GM21381 (cell line): ENCODE data around the gene HMCN2.

Source experiments
- ATAC-seq: cut with Tn5 transposase; IDR thresholded peaks from one replicate; pipeline ENCODE4 v1.9.1; 2021; ENCODE audit warnings: mild to moderate bottlenecking, moderate library complexity; ENCODE audit not compliant: unreplicated experiment

Gene HMCN2

DNA sequence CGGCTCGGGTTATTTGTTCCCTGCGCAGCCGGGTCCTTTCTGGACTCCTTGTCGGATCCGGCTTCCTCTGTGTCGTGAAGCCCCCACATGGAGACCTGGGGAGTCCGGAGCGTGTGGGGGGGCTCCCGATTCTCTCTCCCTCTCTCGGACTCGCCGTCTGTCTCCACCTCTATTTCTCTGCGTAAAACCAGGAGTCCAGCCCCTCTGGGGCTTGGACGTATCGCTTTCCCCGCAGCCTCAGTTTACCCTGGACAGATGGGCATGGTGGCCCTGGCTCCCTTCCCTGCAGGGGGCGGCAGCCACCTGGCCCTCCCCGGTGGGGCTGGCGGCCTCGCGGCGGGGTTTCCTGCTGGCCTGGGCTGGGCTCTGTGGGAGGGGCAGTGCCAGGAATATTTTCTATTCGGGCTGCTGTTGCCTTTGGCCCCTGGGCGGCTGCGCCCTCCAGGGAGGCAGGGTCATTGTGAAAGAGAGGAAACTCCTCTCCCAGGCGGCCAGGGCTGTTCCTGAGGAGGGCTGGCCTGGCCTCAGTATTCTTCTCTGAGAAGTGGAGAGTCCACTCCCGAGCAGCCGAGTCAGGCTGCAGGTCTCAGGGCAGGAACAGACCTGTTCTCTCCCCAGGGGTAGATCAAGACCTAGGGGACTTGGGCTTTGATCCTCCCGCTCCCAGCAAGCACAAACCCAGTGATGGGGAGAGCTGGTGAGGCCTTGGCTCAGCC, 179.9 kb downstream of the HMCN2 start:
- no peak for ATAC-seq

DNA sequence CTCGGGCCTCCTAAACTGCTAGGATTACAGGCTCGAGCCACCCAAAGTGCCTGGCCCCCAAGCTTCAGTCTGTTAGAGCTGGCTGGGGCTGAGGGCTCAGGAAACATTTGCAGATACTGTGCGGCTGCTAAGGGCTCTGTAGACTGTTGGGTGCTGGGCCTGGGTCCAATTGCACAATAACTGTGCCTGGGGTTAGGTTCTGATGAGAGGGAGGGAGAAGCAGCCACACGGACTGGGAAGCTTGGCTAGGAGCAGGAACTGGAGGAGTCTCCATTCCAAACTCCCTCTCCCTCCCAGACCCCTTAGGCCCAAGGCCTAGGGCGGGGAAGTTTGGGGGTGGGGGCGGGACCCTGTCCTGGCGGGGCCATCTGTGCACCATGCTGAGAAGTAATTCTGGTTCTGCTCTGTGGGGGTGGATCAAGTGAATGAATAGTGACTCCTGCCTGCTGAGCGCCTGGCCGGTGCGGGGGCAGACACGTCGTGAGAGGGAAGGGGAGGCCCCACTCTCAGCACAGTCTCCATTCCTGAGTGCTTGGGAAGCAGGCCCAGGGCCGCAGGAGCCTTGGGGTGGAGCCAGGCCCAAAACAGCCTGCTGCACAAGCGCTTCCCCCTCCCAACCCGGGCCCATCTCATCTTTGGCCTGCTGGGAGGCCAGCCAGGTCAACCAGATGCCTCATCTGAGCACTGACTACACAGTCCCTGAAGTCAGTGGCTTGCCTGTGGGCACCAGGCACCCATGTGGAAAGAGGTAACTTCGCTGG, 180.7 kb downstream of the HMCN2 start:
- no peak for ATAC-seq

DNA sequence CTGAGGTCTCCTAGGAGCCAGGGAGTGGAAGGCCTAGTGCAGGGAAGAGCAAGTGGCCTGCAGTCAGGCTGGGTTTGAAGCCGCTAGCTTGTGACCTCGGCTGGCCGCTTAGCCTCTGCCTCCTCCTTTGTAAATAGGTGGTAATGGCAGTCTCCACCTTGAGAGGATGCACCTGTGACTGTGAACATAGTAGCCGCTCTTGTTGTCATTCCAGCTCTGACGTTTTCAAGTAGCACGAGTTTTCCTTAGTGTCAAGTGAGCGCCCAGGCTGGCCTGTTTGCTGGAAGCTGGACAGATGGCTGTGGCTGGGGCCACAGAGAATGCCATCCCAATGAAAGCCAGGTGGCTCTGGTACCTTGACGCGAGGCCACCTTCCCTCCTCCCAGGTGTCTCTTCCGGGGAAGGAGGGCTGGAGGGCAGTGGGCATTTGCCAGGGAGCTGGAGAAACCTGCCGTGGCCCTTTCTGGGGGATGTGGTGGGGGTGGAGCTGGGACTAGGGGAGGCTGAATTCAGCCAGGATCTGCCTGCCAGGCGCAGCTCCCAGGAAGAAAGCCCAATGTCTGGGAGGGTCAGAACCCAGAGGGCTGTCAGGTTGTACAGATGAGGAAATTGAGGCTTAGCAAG, 181.7 kb downstream of the HMCN2 start:
- no peak for ATAC-seq

DNA sequence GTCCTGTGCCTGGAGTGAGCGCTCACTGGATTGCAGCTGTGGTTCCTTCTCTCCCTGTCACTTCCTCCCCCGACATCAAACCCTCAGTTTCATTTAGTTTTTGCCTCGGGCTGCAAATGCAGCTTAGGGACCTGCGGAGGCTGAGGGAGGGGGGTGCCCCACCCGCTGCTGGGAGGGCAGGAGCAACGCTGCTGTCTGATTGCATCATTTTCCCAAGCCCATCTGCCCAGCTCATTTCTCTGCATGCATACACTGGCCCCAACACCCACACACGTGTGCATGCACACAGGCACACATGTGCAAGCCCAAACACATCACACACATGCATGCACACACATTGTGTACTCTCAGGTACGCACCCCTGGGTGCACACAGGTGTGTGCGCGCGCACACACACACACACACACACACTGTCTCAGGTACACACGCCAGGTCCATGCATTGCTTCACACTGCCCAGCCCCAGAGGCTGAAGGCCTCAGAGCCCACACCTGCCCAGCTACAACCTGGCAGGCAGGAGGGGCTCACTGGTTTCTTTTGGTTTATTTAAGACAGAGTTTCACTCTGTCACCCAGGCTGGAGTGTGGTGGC, 182.6 kb downstream of the HMCN2 start:
- no peak for ATAC-seq

- no peak for ATAC-seq
These were observed 183.4 kb downstream of the HMCN2 start for GRCh38 chr9:130448771-130449603.

DNA sequence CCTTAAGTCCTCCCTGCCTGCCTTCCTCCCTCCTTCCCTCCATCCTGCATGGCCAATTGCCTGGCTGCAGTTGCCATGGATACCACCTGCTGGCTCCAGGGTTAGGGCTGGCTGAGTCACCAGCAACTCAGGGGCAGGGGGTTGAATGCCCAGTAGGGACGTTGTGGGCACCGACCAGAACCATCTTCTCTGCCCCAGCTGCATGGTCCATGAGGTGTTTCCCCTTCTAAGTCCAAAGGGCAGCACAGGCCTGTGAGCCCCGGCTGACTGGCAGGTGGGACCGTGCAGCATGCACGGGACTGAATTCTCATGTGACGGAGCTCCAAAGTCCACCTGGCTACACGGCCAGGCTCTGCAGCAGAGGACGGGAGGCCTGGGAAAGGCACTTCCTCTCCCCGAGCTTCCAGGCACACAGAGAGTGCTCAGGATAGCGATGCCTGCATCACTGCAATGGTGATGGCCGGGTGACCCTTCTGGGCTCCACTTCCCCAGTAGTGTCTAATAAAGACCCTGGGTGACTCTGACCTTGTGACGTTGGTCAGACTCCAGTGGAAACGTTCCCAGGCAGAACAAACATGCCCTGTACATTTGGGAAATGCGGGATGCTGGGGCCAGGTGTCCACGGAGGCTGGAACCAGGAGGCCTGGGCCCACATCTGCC, 184.9 kb downstream of the HMCN2 start:
- no peak for ATAC-seq

DNA sequence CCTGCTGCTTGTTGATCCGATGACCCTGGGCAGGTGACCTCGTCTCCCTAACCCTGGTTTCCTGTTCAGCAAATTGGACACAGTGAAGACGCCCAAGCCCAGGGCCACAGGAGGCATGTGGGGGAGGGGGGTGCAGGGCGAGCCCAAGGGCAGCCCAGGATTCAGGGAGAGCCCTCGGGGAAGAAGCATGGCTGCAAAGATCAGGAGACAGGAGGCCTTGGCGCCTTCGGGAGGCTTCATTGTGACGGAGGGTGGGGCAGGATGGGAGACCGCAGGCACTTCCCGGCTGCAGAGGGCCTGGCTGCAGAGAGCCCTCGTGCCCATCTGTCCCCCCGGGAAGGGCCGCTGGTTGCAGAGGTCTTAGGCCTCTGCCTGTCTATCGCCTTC, 185.4 kb downstream of the HMCN2 start:
- ATAC-seq, result no peak

GRCh38 chr9:130451509-130452388, 186.2 kb downstream of the HMCN2 start:
- ATAC-seq, result no peak

GRCh38 chr9:130452835-130453234, 187.3 kb downstream of the HMCN2 start:
- no peak for ATAC-seq

GRCh38 chr9:130453487-130453886, 187.9 kb downstream of the HMCN2 start:
- ATAC-seq, result no peak

- ATAC-seq, result no peak
These were observed 188.7 kb downstream of the HMCN2 start for GRCh38 chr9:130454096-130454811.

- no peak for ATAC-seq
These were observed 189.3 kb downstream of the HMCN2 start for GRCh38 chr9:130454812-130455325.

DNA sequence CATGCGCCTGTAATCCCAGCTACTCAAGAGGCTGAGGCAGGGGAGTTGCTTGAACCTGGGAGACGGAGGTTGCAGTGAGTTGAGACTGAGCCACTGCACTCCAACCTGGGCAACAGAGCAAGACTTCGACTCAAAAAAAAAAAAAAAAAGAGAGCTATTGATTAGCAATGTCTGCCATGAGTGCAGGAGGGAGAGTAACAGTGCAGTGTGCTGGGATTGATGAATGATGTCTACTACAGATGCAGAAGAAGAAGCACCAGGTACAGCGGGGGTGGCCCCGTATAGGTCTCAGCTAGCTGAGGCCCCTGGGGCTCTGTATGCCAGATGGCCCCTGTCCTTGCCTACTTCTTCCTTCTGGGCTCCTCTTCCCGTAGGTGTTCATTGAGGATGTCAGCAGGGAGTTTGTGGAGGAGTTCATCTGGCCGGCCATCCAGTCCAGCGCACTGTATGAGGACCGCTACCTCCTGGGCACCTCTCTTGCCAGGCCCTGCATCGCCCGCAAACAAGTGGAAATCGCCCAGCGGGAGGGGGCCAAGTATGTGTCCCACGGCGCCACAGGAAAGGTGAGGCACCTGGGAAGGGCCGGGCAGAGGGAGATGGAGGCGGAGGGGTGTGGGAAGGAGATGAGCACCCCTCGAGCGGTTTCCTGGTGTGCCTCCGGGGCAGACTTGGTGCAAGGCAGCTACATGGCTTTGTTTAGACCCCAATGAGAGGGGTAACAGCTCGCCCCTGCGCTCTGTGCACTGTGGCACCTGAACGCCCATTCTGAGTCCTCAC, 192.7 kb downstream of the HMCN2 start:
- no peak for ATAC-seq

- ATAC-seq, result no peak
These were observed 193.2 kb downstream of the HMCN2 start for GRCh38 chr9:130458804-130459067.

- no peak for ATAC-seq
These were observed 193.6 kb downstream of the HMCN2 start for GRCh38 chr9:130459151-130459550.

- ATAC-seq, result no peak
These were observed 194.5 kb downstream of the HMCN2 start for GRCh38 chr9:130459941-130460669.

DNA sequence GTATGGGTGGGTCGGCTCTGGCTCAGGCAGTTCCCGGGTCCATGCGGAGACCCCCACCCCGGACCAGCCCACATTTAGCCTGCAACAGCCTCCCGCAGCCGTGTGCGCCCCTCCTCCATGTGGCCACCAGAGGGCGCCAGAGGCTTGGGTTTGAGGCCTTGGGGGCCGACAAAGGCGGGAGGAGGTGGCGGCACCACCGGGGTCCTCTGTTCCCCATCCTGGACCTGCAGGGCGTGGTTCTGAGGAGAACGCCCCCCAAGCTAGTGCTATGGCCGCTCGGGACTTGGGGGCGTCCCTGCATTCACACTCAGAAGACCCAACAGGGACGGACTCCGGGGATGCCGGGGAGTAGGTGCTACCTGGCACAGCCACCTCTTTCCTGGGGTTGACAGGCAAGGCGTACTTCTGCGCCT, 195.7 kb downstream of the HMCN2 start:
- ATAC-seq, result no peak
